ENCODE measurements around the gene DPEP2NB. TPM values are rescaled to one million over a fixed set of nuclear protein-coding genes. Genes with fewer than 3 reads are reported as not detected.
A peak's percentile ranks its signal among the peaks of the same experiment; 100 is the strongest.

The DPEP2NB gene
- total RNA-seq, 1 donor from 2014 or later: not detected

DNA sequence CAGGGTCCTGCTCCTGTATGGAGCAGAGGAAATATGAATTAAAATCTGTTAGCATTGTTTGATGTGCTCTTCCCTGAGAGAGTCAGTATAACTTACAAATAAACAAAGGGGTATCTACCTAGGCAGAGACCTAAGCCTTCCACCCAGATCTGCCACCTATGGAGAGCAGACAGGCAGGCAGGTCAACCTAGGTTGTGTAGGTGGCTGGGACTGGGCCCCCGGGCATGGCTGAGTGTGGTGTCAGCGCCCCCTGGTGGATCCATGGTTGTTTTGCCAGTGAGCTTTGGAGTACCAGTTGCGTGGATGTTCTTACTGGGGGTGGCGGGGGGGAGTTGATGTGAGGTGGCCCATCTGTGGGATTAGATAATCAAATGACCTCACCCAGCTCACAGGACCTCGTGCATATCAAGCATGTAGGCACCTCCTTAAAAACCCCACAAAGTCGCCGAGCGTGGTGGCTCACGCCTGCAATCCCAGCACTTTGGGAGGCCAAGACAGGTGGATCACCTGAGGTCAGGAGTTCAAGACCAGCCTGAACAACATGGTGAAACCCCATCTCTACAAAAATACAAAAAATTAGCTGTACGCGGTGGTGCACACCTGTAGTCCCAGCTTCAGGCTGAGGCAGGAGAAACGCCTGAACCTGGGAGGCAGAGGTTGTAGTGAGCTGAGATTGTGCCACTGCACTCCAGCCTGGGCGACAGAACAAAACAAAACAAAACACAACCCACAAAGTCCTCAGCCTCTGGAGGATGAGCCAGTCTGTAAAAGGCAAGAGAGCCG is 25.0 kb upstream of the DPEP2NB start:
- Histone ChIP-seq H3K4me1 (no peaks in the 10 kb centered on the region), H4K20me1 (ENCODE audit: low read depth) (peaks cover 5% of the 10 kb centered on the region), H3K4me3 (no peak overlapping the region), H3K9ac (no peak overlapping the region), H3K9me3 (ENCODE audit: low read depth) (no peaks in the 10 kb centered on the region), H3K27ac (no peak overlapping the region), H3K79me2 (ENCODE audit: low read depth) (no peaks in the 10 kb centered on the region), H3K4me2 (no peak overlapping the region), H2AFZ (replicated peaks) (no peak overlapping the region), H3K27me3 (no peaks in the 10 kb centered on the region), H3F3A (ENCODE audit: low read depth) (no peaks in the 10 kb centered on the region), H3K36me3 (no peaks in the 10 kb centered on the region)
- H3K36me3 Mint-ChIP-seq: peaks cover 11% of the 10 kb centered on the region
- peak; percentile 81 for DNase-seq (ENCODE audit: low spot score)
- H3K4me3 Mint-ChIP-seq: no peak overlapping the region
- H3K27me3 Mint-ChIP-seq (ENCODE audit: insufficient read depth, low read depth): no peaks in the 10 kb centered on the region
- no peak overlapping the region for H3K27ac Mint-ChIP-seq
- no peak for TF ChIP-seq EZH2 (IDR thresholded peaks at IDR 0.05)
- TF ChIP-seq, protein P1, sequence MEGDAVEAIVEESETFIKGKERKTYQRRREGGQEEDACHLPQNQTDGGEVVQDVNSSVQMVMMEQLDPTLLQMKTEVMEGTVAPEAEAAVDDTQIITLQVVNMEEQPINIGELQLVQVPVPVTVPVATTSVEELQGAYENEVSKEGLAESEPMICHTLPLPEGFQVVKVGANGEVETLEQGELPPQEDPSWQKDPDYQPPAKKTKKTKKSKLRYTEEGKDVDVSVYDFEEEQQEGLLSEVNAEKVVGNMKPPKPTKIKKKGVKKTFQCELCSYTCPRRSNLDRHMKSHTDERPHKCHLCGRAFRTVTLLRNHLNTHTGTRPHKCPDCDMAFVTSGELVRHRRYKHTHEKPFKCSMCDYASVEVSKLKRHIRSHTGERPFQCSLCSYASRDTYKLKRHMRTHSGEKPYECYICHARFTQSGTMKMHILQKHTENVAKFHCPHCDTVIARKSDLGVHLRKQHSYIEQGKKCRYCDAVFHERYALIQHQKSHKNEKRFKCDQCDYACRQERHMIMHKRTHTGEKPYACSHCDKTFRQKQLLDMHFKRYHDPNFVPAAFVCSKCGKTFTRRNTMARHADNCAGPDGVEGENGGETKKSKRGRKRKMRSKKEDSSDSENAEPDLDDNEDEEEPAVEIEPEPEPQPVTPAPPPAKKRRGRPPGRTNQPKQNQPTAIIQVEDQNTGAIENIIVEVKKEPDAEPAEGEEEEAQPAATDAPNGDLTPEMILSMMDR (IDR thresholded peaks at IDR 0.05): peak; percentile 91
- H3K4me1 Mint-ChIP-seq: no peaks in the 10 kb centered on the region
- H3K9me3 Mint-ChIP-seq: no peaks in the 10 kb centered on the region

DNA sequence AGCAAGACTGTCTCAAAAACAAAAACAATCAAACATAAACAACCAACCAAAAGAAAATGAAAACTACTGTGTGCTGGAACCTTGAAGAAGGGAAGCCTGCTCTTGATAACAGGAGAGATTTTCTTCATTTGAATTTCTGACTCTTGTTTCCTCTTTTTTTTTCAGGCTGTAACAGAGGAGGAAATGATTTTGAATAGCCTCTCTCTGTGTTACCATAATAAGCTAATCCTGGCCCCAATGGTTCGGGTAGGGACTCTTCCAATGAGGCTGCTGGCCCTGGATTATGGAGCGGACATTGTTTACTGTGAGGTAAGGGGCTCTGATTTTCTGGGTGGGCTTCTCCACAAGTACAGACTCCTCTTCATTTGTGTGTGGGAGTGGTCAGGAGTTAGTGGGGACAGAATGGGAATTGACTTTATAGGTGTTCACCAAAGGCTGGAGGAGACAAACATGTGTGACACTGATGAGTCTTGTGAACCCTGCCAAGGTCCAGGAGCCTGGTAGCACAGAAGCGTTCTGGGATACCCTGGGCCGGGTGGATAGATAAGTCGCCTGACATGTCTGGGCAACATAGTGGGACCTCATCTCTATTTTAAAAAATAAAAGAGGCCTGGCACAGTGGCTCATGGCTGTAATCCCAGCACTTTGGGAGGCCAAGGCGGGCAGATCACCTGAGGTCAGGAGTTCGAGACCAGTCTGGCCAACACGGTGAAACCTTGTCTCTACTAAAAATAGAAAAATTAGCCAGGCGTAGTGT is 22.3 kb upstream of the DPEP2NB start:
- Histone ChIP-seq H2AFZ (replicated peaks) (no peak overlapping the region), H3K4me2 (no peak overlapping the region), H3K9ac (peak overlapping the region; percentile 37), H3K4me3 (no peak overlapping the region), H3F3A (ENCODE audit: low read depth) (no peaks in the 10 kb centered on the region), H3K4me1 (no peaks in the 10 kb centered on the region), H4K20me1 (ENCODE audit: low read depth) (peaks cover 5% of the 10 kb centered on the region), H3K27ac (no peak overlapping the region), H3K27me3 (no peaks in the 10 kb centered on the region), H3K9me3 (ENCODE audit: low read depth) (no peaks in the 10 kb centered on the region), H3K79me2 (ENCODE audit: low read depth) (no peaks in the 10 kb centered on the region), H3K36me3 (no peaks in the 10 kb centered on the region)
- Mint-ChIP-seq H3K4me3 (no peak overlapping the region), H3K4me1 (no peaks in the 10 kb centered on the region), H3K27me3 (ENCODE audit: insufficient read depth, low read depth) (no peaks in the 10 kb centered on the region), H3K9me3 (no peaks in the 10 kb centered on the region), H3K36me3 (peaks cover 9% of the 10 kb centered on the region), H3K27ac (no peak overlapping the region)
- no peak for DNase-seq (ENCODE audit: low spot score)
- TF ChIP-seq EZH2phosphoT487 (IDR thresholded peaks at IDR 0.05): no peak
- TF ChIP-seq, protein P1 (IDR thresholded peaks at IDR 0.05): no peak
- TF ChIP-seq EZH2 (IDR thresholded peaks at IDR 0.05): no peak

DNA sequence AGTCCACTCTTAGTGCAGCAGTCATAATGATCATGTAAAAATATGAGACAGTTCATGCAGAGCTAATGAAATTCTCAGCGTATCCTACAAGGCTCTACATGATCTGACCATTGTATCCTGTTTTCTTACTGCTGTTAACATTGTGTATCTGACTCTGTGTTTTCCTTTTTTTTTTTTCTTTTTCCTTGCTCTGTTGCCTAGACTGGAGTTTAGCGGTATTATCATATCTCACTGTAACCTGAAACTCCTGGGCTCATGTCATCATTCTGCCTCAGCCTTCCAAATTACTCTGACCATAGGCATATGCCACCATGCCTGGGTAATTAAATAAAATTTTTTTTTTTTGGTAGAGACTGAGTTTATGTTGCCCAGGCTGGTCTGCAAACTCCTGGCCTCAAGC is 19.5 kb upstream of the DPEP2NB start:
- Histone ChIP-seq H3K36me3 (no peaks in the 10 kb centered on the region), H3K9me3 (ENCODE audit: low read depth) (no peaks in the 10 kb centered on the region), H3K79me2 (ENCODE audit: low read depth) (no peaks in the 10 kb centered on the region), H4K20me1 (ENCODE audit: low read depth) (peaks cover 3% of the 10 kb centered on the region), H3K4me1 (no peaks in the 10 kb centered on the region), H3K4me3 (no peak overlapping the region), H3F3A (ENCODE audit: low read depth) (no peaks in the 10 kb centered on the region), H3K27me3 (no peaks in the 10 kb centered on the region), H3K9ac (no peak overlapping the region), H3K4me2 (no peak overlapping the region), H2AFZ (replicated peaks) (no peak overlapping the region), H3K27ac (no peak overlapping the region)
- Mint-ChIP-seq H3K36me3 (peaks cover 11% of the 10 kb centered on the region), H3K9me3 (no peaks in the 10 kb centered on the region), H3K27ac (no peak overlapping the region), H3K4me3 (no peak overlapping the region), H3K4me1 (no peaks in the 10 kb centered on the region), H3K27me3 (ENCODE audit: insufficient read depth, low read depth) (no peaks in the 10 kb centered on the region)
- no peak for DNase-seq (ENCODE audit: low spot score)
- TF ChIP-seq, protein P1 (IDR thresholded peaks at IDR 0.05): no peak
- TF ChIP-seq EZH2 (IDR thresholded peaks at IDR 0.05) (no peak), EZH2phosphoT487 (IDR thresholded peaks at IDR 0.05) (no peak)

All from neural progenitor cell (in vitro differentiated cells).